Epidermal melanocyte (primary cell): Measurements from ENCODE around the gene ZDHHC1.
A peak's percentile ranks its signal among the peaks of the same experiment; 100 is the strongest.
"Not testable (repeated sequence)": the region's sequence is repeated elsewhere in the genome, so short reads cannot be mapped to it uniquely, and the experiment has no call there.

Source experiments
- DNase-seq: peaks from one replicate; pipeline ENCODE4 v3.0.0; 2011; ENCODE audit warnings: low spot score; ENCODE audit not compliant: insufficient read length

The ZDHHC1 gene

DNA sequence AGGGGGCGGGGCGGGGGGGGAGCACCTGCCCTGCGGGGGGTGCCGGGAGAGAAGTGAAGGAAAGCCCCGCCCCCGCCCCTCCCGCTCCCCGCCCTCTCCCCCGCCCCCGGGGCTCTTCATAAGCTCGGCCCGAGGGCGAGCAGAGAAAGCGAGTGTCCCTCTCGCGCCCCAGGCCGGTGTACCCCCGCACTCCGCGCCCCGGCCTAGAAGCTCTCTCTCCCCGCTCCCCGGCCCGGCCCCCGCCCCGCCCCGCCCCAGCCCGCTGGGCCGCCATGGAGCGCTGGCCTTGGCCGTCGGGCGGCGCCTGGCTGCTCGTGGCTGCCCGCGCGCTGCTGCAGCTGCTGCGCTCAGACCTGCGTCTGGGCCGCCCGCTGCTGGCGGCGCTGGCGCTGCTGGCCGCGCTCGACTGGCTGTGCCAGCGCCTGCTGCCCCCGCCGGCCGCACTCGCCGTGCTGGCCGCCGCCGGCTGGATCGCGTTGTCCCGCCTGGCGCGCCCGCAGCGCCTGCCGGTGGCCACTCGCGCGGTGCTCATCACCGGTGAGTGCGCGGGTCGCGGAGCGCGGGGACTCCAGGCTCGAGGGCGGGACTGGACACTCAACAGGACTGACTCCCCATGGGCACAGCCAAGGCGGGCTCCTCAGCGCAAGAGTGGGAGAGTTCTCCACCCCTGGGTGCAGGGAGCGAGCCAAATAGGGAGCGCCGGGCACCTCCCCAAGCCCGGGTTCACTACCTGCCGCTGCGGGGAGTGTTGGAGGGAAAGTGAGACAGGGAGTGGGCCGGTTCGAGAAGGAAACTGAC lies 14.9 kb upstream of the ZDHHC1 start, which contains the start of gene HSD11B2:
HSD11B2 (plus strand) TSS at position 145 of the 798 bp plus-strand sequence; CDS start at position 273, 128 bp downstream.
- DNase-seq, result peak; percentile 61

DNA sequence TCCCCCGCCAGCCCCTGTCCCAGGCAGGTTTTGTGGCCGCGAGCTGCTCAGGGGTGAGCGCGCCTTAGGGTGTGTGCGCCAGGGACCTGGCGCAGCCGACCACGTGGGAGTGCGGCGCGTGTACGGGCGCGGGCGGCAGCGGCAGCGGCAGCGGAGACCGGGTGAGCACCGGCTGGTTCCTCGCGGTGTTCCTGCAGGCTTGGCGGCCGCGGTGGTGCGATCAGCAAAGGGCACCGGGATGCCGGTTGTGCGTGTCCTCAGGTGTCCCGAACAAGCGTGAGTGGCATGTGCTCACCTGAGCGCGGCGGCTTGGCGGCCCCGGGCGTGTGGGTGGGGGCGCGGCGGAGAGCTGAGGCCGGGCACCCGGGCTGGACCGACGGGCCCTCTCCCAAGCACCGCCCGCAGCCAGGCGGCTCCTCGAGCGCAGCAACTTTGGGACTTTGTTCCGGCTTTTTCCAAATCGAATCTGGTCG lies 14.3 kb upstream of the ZDHHC1 start:
- no peak for DNase-seq

DNA sequence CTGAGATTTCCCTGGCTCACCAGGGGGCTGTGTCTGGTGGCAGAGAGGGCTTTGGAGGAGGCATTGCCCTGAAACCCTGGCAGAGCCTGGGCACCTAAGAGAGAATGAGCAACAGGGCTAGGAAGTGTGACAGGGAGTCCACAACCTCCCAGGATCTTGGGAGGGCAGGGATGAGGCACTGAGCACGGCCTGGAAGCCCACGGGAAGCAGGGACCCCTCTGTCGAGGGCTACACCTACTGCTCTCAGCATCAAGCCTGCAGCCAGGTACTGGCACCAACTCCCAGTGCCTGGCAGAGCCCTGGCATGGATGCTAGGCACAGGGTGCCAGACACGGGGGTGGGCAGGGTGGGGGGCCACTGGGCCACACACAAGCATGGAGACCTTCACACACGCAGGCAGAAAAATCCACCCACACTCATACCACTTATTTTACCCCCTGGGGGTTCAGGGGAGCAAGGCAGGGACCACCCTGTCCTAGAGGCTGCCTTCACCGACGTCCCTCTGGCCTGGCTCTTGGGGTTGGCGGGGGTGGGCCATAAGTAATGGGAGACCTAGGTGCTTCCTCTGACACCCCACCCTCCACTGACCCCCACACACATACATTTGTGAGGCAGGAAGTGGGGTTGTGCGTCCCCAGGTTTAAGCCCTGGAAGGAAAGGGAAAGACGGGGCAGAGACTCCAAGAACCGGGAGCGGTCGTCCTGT lies 13.7 kb upstream of the ZDHHC1 start:
- DNase-seq, result no peak

DNA sequence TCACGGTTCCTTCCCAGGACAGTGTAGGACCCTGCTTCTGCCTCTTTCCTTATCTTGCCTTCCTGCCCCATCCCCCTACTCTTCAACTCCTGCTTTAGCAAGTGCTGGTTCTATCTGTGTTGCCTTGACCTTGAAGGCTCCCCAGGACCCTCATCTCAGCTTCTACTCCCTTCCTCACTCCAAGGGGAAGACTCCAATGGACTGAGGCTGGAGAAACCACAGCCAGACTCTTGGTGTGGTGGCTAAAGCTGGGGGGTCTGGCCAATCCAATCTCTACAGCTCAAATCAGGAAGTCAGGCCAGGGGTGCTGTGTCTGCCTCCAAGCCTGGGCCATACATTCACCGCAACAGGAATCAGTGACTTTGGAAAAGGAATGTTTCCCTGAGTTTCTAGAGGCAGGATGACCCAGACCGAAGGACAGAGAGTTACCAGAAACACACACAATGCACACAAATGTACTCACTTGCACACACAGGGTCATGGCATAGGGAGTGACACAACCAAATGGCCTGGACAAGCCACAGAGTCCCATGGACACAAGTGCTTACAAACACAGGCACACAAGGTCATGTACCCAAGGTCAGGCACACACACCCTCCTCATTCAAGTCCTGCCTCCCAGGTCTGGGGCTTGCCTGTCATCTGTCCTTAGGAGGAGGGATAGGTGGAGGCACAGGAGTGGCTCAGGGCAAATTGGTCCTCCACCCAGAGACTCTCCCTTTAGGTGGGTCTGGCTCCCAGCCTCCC lies 12.9 kb upstream of the ZDHHC1 start:
- no peak for DNase-seq

DNA sequence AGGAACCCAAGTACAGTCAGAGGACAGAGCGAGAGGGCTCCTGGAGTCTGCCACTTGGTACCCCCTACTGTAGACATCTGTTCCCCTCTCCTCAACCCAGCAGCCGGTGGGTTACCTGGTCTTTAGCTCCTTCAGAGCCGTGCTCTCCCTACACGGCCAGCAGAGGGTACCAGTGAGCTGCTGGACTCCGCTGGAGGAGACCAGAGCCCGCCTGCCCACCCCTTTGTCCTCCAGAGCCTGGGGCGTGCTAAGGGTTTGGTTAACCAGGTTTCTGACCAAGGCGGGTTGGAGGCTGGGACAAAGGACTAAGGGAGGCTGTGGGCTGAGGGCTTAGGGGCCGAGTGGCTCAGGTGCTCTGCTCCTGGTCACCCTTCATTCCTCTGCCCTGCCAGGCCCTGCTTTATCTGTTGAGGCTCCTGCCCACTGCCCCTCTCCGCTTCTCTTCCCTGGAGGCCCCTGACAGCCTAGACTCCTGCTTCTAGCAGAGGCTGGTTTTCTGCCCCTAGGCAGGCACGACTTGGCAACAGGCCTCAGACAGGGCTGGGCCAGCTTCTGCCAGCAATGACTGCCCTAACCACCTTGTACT lies 12.0 kb upstream of the ZDHHC1 start:
- DNase-seq, result peak; percentile 80

DNA sequence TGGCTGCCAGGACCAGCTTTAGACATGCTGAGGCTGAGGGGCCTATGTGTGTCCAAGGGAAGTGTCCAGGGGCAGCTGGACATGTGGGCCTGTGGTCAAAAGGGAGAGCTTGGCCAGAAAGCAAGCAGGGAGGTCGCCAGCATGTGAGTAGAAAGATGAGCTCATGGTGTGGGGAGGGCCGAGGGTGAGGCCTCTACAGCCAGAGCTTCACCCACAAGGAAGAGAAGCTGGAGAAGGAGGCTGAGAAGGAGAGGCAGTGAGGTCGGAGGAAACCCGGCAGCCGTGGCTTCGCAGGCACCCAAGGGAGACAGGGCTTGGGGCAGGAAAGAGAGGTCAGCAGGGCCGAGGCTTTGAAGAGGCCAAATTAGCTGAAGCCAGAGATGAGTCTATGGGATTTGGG lies 10.7 kb upstream of the ZDHHC1 start:
- no peak for DNase-seq

DNA sequence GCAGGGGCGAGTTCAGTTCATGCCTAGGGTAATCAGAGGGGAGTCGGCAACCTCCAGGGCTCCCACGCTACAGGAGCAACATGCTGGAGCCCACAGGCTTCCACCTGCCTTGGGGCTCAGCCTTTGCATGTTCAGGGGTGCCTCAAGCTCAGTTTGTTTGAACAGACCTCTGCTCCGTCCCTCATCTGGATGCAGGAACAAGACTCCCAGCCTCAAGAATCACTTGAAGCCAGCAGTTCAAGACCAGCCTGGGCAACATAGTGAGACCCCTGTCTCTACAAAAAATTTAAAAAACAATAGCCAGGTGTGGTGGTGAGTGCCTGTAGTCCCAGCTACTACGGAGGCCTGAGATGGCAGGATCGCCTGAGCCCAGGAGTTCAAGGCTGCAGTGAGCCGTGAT lies 9.7 kb upstream of the ZDHHC1 start:
- no peak for DNase-seq

DNA sequence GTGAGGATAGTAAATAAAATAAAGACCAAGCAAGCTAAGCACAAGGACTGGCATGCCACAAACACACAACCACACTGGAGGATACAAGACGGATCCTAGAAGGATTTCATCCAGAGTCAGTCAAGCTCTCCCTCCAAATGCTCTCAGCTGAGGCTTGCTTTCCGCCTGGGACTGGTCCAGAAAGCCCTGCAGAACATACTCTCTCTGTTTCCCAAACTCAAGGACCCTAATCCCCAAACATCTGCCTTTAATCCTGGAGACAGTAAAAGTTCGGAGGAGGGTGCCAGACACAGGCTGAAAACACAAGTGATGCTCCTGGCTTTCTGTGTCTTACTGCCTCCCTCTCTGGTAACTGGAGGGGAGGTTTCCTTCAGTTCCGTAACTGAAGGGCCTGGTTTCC lies 9.3 kb upstream of the ZDHHC1 start:
- no peak for DNase-seq

DNA sequence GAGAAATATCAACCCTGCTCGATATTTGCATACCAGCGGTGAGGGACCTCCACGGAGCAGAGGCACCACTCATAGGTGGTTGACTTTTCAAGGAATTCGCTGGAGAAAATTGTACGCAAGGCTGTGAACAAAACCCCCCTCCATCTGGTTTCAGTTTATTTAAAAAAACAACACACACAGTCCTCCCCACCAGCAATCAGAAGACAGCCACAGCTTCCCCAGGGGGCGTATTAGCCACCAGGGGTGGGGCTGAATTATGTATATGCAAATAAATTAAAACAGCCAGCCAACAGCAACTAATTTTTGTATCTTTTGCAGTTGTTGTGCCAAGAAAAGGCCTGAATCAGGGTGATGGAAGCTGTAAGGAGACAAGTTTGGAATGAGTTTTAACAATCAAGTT lies 8.8 kb upstream of the ZDHHC1 start:
- no peak for DNase-seq

DNA sequence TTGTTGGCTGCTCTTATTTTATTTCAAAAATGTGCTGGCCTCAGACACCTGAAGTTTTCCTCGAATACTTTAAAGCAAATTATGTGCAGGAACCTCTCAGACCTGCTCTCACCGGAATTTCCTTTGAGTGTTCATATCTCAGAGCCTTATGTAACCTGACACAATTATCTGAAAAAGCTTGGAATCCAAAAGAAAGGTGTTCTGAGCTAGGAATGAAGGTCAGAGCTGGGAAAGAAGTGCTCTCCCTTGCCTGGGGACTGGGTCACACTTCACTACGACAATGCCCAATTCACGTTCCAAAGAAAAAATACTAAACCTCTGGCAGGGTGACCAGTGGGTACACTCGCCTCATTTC lies 8.0 kb upstream of the ZDHHC1 start:
- DNase-seq, result no peak

DNA sequence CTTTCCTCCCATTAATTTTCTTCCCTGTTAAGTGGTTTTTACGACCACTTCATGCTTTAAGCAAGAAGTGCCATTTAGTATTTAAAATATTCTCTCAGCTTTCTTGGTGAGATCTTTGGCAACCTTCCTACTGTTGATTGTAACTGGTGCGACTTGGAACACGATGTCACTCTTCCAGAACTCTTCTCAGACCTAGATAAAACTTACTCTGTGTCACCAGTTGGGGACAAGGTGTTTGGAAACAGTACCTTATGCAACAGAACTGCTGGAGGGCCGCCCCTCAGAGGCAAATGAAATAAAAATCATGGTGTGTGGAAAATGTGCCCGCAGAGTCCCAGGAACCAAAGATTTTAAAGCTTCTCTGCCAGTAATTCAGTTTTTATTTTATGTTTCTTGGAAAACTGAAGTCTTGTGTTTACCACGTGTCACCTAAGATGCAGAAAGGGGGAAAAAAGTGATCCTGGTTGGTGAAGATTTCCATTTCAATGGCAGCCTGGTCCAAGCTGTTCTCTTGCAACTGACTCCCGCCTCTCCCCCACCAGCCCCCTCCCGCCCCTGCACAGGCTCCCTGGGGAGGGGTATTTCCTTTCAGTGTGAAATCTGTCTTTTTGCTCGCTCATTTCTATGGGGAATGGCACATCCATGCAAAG lies 7.5 kb upstream of the ZDHHC1 start:
- DNase-seq, result no peak

DNA sequence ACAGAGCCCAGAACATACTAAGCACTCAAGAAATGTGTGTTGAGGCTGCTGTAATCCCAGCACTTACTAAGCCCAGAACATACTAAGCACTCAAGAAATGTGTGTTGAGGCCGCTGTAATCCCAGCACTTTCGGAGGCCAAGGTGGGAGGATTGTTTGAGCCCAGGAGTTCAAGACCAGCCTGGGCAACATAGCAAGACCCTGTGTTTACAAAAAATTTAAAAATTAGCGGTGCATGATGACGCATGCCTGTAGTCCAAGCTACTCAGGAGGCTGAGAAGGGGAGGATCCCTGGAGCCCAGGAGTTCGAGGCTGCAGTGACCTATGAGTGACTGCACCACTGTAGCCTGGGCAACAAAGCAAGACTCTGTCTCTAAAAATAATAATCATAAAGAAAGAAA lies 6.7 kb upstream of the ZDHHC1 start:
- no peak for DNase-seq

DNA sequence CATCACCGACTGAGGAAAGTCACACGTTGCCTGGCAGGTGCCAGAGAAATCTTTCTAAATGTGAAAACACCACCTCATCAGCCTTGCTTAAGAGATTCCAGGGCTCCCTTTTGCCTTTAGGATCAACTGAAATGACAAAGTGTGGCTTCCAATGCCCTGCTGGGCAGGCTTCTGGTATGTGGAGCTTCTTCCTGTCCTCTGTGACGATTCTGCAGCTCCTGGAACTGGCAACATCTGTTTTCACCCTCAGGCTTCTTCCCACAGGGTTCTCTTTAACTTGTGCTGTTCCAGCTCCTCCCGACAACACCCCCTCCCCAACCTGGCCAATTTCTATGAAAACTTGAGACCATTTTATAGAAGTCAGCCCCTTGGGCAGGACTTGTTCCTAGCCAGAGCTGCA lies 4.8 kb upstream of the ZDHHC1 start:
- DNase-seq, result no peak

DNA sequence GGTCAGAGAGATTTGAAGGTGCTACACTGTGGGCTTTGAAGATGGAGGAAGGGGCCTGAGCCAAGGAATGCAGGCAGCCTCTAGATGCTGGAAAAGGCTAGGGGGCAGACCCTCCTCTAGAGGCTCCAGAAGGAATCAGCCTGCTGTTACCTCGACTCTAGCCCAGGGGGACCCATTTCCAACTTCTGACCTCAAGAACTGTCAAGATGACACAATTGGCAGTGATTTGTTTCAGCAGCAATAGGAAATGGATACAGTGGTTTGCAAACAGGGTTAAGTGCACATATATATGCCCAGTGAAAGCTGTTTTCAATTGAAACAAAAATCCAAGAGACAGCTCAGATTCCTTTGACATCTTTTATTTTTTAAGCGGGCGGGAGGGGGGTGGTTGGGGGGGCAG lies 3.7 kb upstream of the ZDHHC1 start:
- no peak for DNase-seq

DNA sequence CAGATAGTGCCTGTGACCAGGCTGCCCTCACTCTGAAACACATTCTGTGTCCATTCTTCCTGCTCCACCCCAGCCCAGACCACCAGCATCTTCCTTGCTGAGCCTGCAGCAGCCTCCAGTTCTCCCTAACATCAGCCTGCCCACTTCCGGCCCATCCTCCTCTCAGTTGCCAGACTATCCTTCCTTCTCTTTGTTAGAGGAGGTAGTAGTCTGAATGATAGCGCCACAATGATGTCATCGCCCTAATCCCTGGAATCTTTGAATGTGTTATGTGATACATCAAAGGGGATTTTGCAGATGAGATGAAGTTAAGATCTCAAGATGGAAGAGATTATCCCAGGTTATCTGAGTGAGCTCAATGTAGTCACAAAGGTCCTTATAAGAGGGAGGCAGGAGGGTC lies 3.2 kb upstream of the ZDHHC1 start:
- no peak for DNase-seq

DNA sequence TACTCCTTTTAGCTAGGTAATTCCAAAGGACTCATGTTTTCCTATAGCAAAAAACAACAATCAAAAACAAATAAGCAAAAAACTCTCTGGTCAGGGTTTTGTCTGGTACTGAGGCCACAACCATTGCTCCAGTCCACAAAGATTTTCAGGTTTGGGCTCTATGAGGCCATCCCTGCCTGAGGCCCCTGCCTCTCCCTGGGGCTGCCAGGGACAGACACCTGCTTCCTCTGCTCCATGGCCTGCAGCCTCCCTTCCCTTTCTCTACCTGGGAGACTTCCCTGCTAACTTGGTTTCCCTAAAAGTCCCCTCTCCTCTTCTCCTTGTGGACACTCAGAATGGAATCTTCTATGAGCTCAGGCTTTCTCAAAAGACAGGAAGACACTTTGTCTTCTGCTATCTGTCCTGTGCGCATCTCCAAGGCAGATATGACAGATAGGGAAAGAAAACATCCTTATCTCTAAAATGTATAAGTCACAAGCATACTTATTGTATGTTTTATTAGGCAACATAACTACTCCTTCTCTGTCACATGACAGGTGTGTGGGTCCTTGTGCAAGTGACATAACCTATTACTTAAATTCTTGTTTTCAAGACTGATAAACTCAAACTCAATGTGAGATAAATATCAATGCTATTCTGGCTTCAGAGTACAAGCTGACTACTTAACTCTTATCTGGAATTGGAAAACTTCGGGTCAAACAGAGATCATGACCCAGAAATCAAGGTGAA lies 1.2 kb upstream of the ZDHHC1 start:
- no peak for DNase-seq

DNA sequence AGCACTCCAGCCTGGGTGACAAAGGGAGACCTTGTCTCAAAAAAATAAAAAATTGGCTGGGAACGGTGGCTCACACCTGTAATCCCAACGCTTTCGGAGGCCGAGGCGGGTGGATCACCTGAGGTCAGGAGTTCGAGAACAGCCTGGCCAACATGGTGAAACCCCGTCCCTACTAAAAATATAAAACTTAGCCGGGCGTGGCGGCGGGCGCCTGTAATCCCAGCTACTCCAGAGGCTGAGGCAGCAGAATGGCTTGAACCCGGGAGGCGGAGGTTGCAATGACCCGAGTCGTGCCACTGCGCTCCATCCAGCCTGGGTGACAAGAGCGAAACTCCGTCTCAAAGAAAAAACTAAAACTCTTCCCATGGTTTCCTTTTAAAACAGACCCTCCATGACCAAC lies 856 bp downstream of the ZDHHC1 start:
- DNase-seq, result not testable (repeated sequence)

DNA sequence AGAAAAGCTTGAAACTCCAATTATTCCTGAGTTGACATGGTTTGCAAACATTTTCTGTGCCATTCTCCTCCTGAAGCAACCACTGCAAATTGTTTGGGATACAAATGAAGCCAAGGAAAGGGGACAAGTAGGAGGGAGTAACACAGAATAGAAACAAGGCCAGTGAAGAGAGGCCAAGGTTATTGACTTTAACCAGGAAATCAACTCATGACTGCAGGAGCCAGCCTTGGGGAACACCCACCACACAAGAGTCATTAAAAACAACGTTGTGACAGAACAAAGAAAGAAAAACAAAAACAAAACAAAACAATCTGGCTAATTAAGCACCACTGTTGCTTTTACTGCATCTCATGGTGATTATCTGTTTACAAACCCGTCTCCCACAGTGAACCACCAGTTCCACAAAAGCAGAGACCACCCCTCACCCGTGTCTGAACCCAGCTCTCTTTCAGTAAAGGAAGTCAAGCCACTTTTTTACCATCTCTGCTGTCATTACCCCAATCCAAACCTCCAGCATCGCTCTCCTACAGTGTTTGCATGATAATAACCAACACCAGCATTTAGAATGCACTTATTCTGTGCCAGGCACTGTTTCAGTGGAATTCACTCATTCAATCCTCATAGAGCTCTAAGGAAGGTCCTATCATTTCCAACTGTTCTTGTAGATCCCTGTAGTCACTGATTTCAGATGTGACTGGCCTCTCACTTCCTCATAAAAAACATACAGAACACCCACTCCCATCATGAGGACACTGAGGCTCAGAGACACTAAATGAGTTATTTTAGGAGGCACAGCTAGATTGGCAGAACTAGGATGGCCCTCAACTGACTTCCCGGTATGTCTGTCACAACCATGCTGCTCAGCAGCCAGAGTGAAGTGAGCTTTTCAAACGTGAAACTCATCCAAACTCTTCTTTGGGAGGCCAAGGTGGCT lies 2.0 kb downstream of the ZDHHC1 start:
- DNase-seq, result no peak

DNA sequence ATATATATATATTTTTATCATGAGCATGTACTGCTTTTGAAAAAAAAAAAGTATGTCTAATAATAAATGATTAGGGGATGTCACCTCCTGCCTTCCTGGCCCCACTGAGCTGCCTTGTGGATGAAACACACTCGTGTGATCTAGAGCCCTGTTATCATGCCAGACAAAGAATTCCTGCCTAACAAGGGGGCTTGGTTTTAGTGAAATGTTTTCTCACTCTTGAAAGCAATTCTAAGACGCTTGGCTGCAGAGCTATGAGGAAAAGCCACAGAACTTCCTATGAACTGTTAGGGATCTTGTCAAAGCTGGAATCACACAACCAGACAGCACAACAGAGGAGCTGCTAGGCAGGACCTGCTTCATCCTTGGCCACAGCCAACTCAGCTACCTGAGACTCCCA lies 4.0 kb downstream of the ZDHHC1 start:
- no peak for DNase-seq

DNA sequence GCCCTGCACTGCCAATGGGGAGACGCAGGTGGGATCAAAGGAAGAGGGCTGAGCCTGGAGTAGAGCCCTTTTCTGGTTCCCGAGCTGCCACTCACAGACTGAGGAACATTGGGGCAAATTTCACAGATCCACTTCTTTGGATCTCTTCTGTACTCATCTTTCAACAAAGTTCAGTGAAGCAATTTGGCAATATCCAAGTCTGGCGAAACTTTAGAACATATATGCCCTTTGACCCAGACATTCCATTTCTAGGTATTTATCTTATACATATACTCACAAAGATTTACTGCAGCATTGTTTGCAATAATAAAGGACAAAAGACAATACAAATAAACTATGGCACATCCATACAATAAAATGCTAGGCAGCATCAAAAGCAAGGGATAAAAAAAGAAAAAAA lies 4.9 kb downstream of the ZDHHC1 start:
- no peak for DNase-seq
